MM.1S (cell line): ENCODE data around the gene CD34.

Experiments
- DNase-seq: peaks from one replicate; pipeline ENCODE4 v3.0.0-alpha.2; 2015
- H2AFZ ChIP-seq: fragments of 300-600 bp; sonication (generic); 2 replicates; pipeline ENCODE4 v1.6.0; 2016; ENCODE audit warnings: antibody characterized with exemption, low read length
- H3F3A ChIP-seq: fragments of 300-600 bp; sonication (generic); 2 replicates; pipeline ENCODE4 v1.6.1; 2016; ENCODE audit warnings: mild to moderate bottlenecking, antibody characterized with exemption, low read length, moderate library complexity, mixed read lengths; ENCODE audit not compliant: insufficient read depth
- H3K27ac ChIP-seq: fragments of 300-600 bp; sonication (generic); 2 replicates; pipeline ENCODE4 v1.5.1; 2016; ENCODE audit warnings: mild to moderate bottlenecking, low read length
- H3K27me3 ChIP-seq: fragments of 300-600 bp; sonication (generic); replicated peaks from 2 replicates; pipeline ENCODE4 v1.6.0; 2016; ENCODE audit warnings: low read length; ENCODE audit not compliant: insufficient read depth
- H3K36me3 ChIP-seq: fragments of 300-600 bp; sonication (generic); replicated peaks from 2 replicates; pipeline ENCODE4 v1.6.1; 2016; ENCODE audit warnings: mild to moderate bottlenecking, low read length, mixed read lengths; ENCODE audit not compliant: insufficient read depth
- H3K4me1 ChIP-seq: fragments of 300-600 bp; sonication (generic); 2 replicates; pipeline ENCODE4 v1.6.1; 2016; ENCODE audit warnings: low read length, mixed read lengths
- H3K4me2 ChIP-seq: fragments of 300-600 bp; sonication (generic); 2 replicates; pipeline ENCODE4 v1.6.0; 2016; ENCODE audit warnings: low read depth, low read length
- H3K4me3 ChIP-seq: fragments of 300-600 bp; sonication (generic); 2 replicates; pipeline ENCODE4 v1.5.1; 2016; ENCODE audit warnings: low read length, mixed read lengths
- H3K79me2 ChIP-seq: fragments of 300-600 bp; sonication (generic); 2 replicates; pipeline ENCODE4 v1.6.1; 2016; ENCODE audit warnings: mixed run types, low read length, mixed read lengths
- H3K9ac ChIP-seq: fragments of 300-600 bp; sonication (generic); 2 replicates; pipeline ENCODE4 v1.6.1; 2016; ENCODE audit warnings: low read length, mixed read lengths
- H3K9me2 ChIP-seq: fragments of 300-600 bp; sonication (generic); replicated peaks from 2 replicates; pipeline ENCODE4 v1.6.1; 2016; ENCODE audit warnings: mild to moderate bottlenecking, low read length, mixed read lengths; ENCODE audit not compliant: insufficient read depth
- H3K9me3 ChIP-seq: fragments of 300-600 bp; sonication (generic); replicated peaks from 2 replicates; pipeline ENCODE4 v1.6.1; 2016; ENCODE audit warnings: mild to moderate bottlenecking, low read length, mixed read lengths; ENCODE audit not compliant: insufficient read depth
- H4K20me1 ChIP-seq: fragments of 300-600 bp; sonication (generic); 2 replicates; pipeline ENCODE4 v1.6.1; 2016; ENCODE audit warnings: mild to moderate bottlenecking, low read length, moderate library complexity, mixed read lengths; ENCODE audit not compliant: insufficient read depth
- EZH2 ChIP-seq: fragments of 300-600 bp; sonication (generic); optimal IDR thresholded peaks from 2 replicates; pipeline ENCODE3; 2017; ENCODE audit warnings: low read depth, mild to moderate bottlenecking, antibody characterized with exemption, low read length, mixed read lengths
- EZH2phosphoT487 ChIP-seq: fragments of 300-600 bp; sonication (generic); IDR thresholded peaks from 2 replicates; pipeline ENCODE4 v1.6.1; 2018; ENCODE audit warnings: antibody characterized with exemption, low read length
- TF ChIP-seq, protein P1 (sequence below): fragments of 300-600 bp; sonication (generic); IDR thresholded peaks from 2 replicates; pipeline ENCODE4 v1.5.1; 2016; ENCODE audit warnings: antibody characterized with exemption, low read length, mixed read lengths

Gene CD34

DNA sequence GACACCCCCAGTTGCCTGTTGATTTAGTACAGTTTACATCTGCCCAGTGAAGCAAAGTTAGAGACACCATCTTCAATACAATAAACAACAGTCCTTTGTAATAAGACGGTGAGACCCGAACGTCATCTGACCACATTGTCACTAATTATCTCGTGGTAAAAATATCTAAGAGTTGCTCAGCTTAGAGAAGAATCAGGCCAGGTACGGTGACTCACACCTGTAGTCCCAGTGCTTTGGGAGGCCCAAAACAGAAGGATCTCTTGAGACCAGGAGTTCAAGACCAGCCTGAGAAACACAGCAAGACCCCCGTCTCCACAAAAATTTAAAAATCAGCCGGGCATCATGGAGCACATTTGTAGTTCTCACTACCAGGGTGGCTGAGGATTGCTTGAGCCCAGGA is 53.5 kb downstream of the CD34 start:
- Histone ChIP-seq H3K27ac (no peak overlapping the region), H3K4me1 (no peaks in the 10 kb centered on the region), H3K4me2 (no peak overlapping the region), H3K36me3 (0 out of 2 replicates have a peak, but pooled peaks cover 4% of the 10 kb centered on the region), H3K27me3 (no peaks in the 10 kb centered on the region), H3K9me3 (no peaks in the 10 kb centered on the region), H3K9ac (no peak overlapping the region), H4K20me1 (no peaks in the 10 kb centered on the region), H3F3A (no peaks in the 10 kb centered on the region), H3K4me3 (no peak overlapping the region), H3K79me2 (peaks cover 76% of the 10 kb centered on the region), H3K9me2 (no peaks in the 10 kb centered on the region), H2AFZ (no peak overlapping the region)
- TF ChIP-seq EZH2phosphoT487 = no peak
- TF ChIP-seq EZH2 = no peak
- TF ChIP-seq, protein P1, sequence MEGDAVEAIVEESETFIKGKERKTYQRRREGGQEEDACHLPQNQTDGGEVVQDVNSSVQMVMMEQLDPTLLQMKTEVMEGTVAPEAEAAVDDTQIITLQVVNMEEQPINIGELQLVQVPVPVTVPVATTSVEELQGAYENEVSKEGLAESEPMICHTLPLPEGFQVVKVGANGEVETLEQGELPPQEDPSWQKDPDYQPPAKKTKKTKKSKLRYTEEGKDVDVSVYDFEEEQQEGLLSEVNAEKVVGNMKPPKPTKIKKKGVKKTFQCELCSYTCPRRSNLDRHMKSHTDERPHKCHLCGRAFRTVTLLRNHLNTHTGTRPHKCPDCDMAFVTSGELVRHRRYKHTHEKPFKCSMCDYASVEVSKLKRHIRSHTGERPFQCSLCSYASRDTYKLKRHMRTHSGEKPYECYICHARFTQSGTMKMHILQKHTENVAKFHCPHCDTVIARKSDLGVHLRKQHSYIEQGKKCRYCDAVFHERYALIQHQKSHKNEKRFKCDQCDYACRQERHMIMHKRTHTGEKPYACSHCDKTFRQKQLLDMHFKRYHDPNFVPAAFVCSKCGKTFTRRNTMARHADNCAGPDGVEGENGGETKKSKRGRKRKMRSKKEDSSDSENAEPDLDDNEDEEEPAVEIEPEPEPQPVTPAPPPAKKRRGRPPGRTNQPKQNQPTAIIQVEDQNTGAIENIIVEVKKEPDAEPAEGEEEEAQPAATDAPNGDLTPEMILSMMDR = no peak
- DNase-seq = no peak

DNA sequence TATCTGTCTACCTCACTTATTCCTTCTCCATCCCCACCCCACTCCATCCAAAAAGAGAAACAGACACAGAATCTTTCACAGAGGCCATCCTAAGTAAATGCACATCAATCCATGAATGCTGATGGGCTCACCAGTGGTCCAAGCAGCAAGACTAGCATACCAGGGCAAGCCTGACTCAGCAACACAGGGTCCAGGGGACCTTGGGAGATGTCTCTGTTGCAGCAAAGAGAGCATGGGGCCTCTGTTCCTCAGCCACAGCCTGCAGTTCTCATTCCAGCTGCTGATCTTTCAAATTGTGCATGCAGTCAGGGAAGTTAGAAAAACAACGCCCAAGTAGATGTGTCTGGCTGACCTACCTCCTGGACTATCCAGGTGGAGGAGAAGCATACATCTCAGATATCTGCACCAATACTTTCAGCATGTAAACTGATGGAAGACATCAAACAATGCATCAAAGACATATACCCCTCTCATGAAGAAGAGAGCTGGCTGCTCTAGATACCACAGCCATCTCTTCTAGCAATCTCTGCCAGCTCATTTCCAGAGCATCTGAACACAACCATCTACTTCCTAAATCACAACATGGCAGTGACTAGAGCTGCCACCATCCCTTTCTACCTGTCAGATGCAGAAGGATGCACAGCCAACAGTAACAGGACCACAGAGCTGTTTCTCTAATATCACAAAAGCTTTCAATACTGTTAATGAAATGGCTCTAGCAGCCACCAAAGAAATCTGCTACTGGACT is 54.5 kb downstream of the CD34 start:
- no peak overlapping the region for H3K4me2 ChIP-seq

GRCh38 chr1:207854001-207854400 is 56.9 kb downstream of the CD34 start:
- Histone ChIP-seq H3K27ac (no peak overlapping the region), H2AFZ (no peak overlapping the region), H3K79me2 (peaks cover 84% of the 10 kb centered on the region), H3K9me2 (no peaks in the 10 kb centered on the region), H3K27me3 (no peaks in the 10 kb centered on the region), H3F3A (no peaks in the 10 kb centered on the region), H3K4me3 (no peak overlapping the region), H3K4me1 (0 out of 2 replicates have a peak, but pooled peaks cover 5% of the 10 kb centered on the region), H3K9me3 (no peaks in the 10 kb centered on the region), H3K36me3 (0 out of 2 replicates have a peak, but pooled peaks cover 4% of the 10 kb centered on the region), H3K4me2 (no peak overlapping the region), H4K20me1 (no peaks in the 10 kb centered on the region), H3K9ac (no peak overlapping the region)
- no peak for TF ChIP-seq EZH2phosphoT487
- TF ChIP-seq EZH2 = no peak
- TF ChIP-seq, protein P1 = no peak
- no peak for DNase-seq

More for the DNA sequence above, 54.5 kb downstream of the CD34 start:
- Histone ChIP-seq H3K27ac (no peak overlapping the region), H4K20me1 (no peaks in the 10 kb centered on the region), H3K4me3 (no peak overlapping the region), H3K4me1 (no peaks in the 10 kb centered on the region), H2AFZ (no peak overlapping the region), H3K9me3 (no peaks in the 10 kb centered on the region), H3K9ac (no peak overlapping the region), H3K9me2 (no peaks in the 10 kb centered on the region), H3K79me2 (peaks cover 77% of the 10 kb centered on the region), H3F3A (no peaks in the 10 kb centered on the region), H3K27me3 (no peaks in the 10 kb centered on the region), H3K36me3 (0 out of 2 replicates have a peak, but pooled peaks cover 4% of the 10 kb centered on the region)
- DNase-seq = no peak
- TF ChIP-seq EZH2phosphoT487 = no peak
- no peak for TF ChIP-seq EZH2
- TF ChIP-seq, protein P1 = no peak
